HG03135 (cell line): Measurements from ENCODE around the gene OLFM2.
"Not testable (repeated sequence)": the region's sequence is repeated elsewhere in the genome, so short reads cannot be mapped to it uniquely, and the experiment has no call there.

Experiments used
- ATAC-seq: cut with Tn5 transposase; IDR thresholded peaks from one replicate; pipeline ENCODE4 v1.9.1; 2021; ENCODE audit warnings: mild to moderate bottlenecking, moderate library complexity; ENCODE audit not compliant: unreplicated experiment

Gene OLFM2

DNA sequence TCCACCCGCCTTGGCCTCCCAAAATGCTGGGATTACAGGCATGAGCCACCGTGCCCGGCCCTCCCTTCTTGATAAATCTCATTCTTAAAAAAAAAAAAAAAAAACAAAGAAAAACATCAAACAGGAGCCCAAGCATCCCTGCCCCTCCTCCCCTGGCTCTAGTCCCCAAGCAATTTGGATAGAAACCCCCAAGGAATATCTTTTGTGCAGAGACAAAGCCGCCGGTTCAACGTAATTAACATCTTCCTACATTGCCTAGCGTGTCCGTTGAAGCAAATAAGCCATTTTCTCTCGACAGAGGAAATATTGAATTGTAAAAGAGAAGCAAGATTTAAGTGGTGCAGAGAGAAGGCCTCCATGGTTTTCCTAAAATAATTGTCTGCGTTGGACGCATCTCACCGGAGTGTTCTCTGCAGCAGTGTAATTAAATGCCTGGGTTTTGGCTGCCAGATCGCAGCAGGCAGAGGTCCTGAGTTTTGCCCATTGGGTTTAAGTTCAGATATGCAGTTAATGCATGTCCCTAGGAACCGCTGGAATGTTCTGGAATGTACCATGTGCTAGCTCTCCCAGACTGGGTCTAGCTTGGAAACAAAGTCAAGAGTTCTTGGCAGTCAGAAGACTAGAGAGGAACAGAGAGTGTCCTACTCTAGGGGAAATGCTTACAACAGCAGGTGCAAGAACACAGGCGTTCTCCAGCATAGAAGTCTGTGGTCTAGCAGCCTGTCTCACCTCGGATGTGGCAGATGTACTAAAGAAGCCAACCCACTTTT, 70.4 kb downstream of the OLFM2 start:
- no peak for ATAC-seq

DNA sequence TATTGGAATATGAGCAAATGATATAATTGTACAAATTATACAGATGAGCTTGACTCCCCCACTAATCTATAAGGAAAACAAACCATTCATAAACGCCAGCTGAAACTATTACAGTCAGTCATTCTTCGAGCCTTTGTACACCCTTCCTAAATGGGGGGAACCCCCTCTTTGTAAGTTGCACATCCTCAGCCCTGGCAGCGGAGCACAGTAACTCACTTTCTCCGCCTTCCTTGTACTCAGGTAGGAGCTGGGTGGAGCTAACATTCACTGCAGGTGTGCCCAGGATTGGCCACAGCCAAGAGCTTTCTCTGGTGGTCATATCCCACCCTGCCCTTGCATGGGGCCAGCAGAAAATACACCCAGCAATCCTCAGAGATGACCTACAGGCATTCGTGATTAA, 72.6 kb downstream of the OLFM2 start:
- ATAC-seq, result no peak

DNA sequence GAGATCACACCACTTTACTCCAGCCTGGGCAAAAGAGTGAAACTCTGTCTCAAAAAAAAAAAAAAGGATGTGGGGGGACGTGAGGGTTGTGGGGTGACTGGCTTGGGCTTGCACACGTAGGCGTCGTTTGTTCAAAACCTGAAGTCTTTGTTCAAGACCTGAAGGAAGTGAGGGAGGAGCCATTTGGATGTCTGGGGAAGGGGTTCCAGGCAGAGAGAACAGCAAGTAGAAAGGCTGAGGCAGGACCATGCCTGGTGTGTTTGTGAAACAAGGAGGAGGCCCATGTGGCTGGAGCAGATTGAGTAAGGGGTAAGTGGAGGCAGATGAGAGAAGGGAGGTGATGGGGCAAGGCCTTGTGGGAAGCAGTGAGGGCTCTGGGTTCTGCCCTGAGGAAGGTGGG, 73.4 kb downstream of the OLFM2 start:
- ATAC-seq, result no peak

DNA sequence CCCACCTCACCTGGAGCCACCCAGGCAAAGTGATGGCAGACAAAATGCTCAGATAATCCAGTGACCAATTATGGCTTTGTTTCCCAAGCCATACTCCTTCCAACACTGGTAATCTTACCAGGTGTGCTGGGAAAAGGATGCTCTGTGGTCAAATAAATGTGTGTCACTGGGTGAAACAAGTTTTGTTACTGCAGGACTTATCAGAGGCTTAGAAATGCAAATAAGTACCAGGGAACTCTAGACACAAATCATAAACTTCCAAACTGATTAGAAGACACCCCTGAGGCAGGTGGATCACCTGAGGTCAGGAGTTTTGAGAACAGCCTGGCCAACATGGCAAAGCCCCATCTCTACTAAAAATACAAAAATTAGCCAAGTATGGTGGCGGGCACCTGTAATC, 74.8 kb downstream of the OLFM2 start:
- no peak for ATAC-seq

DNA sequence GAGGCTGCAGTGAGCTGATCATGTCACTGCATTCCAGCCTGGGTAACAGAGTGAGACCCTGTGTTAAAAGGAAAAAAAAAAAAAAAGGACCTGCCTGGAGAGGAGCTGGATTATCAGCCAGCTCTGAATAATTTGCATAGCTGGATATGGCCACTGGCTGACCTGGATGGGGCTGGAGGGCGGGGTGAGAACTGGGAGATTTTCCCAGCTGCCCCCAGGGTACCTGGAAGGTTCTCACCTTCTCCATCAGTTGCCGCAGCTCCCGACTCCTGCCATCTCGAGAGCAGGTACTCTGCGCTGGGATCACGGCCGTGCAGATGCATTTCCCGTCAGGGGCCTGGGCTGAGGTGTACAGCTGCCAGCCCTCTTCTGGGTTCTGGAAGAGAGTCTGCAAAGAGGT, 75.9 kb downstream of the OLFM2 start:
- no peak for ATAC-seq

GRCh38 chr19:9858766-9859165, 77.5 kb downstream of the OLFM2 start:
- no peak for ATAC-seq

DNA sequence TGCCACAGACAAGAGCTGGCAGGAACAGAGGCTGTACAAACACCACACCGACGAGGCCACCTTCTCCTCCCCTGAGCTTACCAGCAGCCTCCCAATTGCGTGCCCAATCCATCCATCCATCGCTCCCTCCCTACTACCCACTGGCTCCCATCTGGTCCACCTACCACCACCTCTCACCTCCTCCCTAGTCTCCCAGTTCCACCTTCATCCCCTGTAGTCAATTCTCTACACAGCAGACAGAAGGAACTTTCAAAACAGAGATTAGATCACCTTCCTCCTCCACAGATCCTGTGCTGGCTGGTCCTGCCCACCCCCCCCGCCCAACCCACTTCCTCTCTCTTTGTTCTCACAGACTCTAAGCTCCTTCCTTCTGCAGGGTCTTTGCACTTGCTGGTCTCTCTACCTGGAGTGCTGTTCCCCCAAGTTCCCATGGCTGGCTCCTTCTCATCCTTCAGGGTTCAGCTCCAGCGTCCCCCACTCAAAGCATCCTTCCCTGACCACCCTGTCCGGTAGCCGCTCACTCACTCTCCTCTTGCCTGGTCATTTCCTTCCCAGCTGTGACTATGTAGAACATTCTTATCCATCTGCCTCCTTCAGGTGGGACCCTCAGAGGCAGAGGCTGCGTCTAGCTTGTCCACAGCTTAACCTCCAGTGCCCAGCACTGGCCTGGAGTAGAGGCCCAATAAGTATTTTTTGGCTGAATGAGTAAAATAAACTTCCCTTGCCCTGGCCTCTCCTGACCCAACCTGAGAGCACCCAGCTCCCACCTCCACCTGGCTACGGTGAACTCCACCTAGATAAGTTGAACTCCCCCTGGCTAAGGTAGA, 78.2 kb downstream of the OLFM2 start:
- no peak for ATAC-seq

DNA sequence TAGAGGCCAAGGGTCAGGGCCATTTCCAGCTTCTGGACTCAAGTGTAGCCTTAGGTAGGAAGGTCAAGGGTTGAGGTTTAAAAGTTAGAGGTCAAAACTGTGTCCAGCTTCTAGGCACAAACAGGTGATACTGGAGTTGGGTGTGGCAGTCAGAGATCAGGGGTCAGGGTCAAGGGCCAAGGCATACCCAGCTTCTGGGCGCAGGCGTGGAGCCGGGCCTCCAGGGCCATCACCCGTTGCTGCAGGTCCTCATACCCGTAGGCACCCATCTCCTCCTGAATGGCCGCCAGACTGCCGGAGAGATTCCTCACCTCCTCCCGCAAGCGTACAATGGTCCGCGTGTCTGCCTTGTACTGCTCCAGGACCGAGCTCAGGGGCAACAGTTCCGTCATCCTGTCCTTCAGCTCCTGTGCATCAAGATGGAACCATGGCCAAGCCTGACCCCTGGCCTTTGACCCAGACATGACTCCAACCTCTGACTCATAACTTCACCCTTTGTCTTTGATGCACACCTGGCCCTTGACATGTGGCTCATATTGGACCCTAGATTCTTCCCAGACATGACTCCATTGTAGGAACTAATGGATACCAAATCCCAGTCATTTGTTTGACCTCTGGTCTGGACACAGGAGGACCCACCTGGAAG, 79.1 kb downstream of the OLFM2 start:
- ATAC-seq, result no peak

- ATAC-seq, result no peak
Observed at GRCh38 chr19:9856609-9857008, 79.7 kb downstream of the OLFM2 start.

DNA sequence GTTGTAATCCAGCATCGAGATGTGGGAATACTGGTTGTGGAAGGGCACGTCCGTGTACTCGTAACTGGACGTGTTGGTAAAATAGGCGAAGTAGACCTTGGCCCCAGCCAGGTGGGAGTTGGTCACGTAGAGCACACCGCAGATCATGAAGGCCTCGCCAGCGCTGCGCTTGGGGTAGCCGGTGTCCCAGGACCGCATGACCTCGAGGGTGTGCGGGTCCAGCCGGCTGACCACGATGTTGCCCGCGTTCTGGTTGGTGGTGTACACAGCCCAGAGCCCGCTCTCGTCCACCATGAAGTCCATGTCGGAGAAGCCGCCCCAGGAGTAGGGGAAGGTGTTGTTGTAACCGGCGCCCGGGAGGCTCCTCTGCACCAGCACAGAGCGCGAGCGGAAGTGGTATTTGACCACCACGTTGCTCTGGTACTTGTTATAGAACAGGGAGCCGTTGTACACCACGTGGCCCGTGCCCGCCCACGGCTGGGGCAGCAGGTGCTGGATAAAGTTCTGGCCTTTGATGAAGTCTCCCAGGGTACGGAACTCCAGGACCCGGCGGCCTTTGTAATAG, 82.0 kb downstream of the OLFM2 start:
- no peak for ATAC-seq

- ATAC-seq, result no peak
Observed at GRCh38 chr19:9850235-9850959, 85.9 kb downstream of the OLFM2 start.

- ATAC-seq, result no peak
Observed at GRCh38 chr19:9849791-9850190, 86.5 kb downstream of the OLFM2 start.

GRCh38 chr19:9848762-9849161, 87.6 kb downstream of the OLFM2 start:
- ATAC-seq, result no peak

- ATAC-seq, result no peak
Observed at GRCh38 chr19:9848060-9848459, 88.3 kb downstream of the OLFM2 start.

- no peak for ATAC-seq
Observed at GRCh38 chr19:9847087-9847671, 89.1 kb downstream of the OLFM2 start.

- not testable (repeated sequence) for ATAC-seq
Observed at GRCh38 chr19:9843626-9844273, 92.6 kb downstream of the OLFM2 start.

GRCh38 chr19:9842834-9843625, 93.3 kb downstream of the OLFM2 start:
- ATAC-seq, result no peak

GRCh38 chr19:9839415-9839814, 96.9 kb downstream of the OLFM2 start:
- no peak for ATAC-seq

- ATAC-seq, result no peak
Observed at GRCh38 chr19:9838324-9838723, 98.0 kb downstream of the OLFM2 start.
